HG03039 (cell line): ENCODE results near the gene RNU5D-1.
"Not testable (repeated sequence)": the region's sequence is repeated elsewhere in the genome, so short reads cannot be mapped to it uniquely, and the experiment has no call there.

Experiments
- ATAC-seq: cut with Tn5 transposase; IDR thresholded peaks from one replicate; pipeline ENCODE4 v1.9.1; 2021; ENCODE audit warnings: mild to moderate bottlenecking, moderate library complexity; ENCODE audit not compliant: unreplicated experiment

RNU5D-1 gene

DNA sequence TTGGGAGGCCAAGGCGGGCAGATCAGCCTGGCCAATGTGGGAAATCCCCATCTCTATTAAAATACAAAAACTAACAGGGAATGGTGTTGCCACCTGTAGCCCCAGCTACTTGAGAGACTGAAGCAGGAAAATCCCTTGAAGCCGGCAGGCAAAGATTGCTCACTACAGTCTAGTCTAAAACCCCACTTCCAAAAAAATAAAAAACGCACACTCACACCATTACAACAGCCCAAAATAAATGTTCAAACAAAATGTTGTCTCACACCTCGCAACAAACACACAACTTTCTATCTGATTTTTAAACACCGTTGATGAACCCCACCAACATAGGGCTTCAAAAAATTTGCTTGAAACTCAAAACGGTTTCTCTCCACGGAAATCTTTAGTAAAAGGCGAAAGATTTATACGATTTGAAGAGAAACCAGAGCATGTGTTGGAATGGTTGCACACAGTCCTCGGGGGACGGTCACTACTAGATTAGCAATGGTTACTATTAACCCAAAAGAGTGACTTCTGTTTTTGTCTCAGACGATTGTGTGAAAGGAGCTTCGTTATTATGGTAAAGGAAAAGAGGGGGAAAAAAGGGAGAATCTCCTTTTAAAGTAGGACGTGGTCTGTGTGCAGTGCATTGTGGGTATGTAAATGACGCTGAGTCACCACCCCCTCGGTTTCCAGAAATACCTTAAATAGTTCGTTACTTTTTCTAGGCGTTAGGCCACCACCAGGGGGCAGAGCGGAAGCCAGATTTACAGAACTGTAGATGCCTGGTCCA lies at the start of gene RNU5D-1:
TSS of gene RNU5D-1 (minus strand) at position 430 of the 772 bp plus-strand sequence.
- ATAC-seq = peak; percentile 63

DNA sequence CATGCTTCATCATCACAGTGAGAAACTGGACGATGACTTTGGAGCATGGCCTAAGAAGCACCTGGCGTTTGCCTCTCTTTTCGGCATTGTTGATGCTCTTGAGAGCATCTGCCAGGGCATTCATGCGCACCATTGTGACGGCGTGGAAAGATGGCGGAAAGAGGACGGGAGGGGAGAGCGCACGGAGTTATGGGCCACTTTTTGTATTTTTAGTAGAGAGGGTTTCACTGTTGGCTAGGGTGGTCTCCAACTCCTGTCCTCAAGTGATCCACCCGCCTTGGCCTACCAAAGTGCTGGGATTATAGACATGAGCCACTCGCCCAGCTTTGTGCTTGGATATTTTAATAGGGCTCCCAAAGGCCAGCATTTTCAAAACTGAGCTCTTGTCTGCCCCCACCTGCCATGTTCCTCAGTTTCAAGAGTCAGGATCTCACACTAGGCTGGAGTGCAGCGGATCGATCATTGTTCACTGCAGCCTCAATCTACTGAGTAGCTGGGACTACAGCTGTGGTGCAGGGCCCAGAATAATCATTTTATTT lies 49.7 kb upstream of the RNU5D-1 start:
- no peak for ATAC-seq

DNA sequence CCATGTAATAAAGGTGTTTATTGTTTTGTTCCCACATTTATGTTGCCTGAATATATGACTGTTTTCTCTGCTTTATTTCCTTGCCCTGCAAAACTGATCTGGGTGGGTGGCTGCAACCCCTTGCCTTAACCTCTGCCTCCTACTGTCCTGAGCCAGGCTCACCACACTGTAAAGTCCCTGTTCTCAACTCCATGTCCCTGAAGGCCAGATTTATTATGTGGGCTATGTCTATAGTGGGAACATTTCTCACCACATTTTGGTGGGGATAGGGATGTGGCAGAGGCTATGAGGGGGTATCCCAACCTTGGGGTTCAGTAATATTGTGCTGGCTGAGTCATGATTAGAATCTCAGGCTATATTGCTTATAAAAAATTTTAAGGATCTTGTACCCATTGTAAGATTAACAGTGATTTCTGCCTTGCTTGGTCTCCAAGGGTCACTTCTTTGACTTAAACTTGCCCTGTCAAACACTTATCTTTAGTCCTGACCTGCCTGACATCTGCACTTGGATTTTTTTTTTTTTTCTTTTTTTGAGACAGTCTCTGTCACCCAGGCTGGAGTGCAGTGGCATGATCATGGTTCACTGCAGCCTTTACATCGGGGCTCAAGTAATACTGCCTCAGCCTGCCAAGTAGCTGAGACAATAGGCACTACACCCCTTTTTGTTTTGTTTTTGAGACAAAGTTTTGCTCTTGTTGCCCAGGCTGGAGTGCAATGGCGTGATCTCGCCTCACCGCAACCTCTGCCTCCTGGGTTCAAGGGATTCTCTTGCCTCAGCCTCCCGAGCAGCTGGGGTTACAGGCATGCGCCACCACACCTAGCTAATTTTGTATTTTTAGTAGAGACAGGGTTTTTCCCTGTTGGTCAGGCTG lies 48.0 kb upstream of the RNU5D-1 start:
- no peak for ATAC-seq

DNA sequence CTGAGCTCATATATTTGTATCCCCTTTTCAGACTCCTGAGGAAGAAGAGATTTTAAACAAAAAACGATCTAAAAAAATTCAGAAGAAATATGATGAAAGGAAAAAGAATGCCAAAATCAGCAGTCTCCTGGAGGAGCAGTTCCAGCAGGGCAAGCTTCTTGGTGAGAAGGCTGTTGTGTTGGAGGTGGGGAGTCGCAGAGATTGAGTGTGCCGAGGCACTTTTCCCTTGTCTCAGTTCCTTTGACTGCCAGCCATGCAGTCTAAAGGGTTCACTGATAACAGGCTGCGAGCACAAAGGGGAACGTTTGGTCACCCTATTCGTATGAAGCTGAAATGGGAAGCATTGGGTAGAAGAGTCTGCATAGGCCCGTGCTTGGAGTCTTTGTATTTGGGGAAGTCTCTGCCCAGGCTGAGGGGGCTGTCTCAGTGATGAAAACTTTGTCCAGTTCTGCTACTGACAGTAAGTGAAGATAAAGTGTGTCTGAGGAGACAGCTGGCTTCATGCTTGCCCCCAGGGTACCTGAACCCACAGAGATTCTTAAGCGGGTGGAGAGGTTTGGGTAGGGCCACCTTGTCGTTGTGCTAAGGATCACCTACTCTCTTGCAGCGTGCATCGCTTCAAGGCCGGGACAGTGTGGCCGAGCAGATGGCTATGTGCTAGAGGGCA lies 47.1 kb upstream of the RNU5D-1 start:
- no peak for ATAC-seq

DNA sequence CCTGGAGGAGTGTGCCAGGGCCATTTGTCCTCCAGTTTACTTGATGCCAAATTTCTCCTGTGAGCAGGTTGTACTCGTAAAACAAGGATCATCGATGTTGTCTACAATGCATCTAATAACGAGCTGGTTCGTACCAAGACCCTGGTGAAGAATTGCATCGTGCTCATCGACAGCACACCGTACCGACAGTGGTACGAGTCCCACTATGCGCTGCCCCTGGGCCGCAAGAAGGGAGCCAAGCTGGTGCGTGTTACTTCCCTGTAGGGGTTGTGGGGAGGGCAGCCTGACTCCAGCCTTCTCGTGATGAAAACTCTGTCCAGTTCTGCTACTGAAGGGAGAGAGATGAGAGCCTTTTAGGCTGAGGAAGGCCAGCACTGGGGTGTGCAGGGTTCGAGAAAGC lies 46.6 kb upstream of the RNU5D-1 start:
- no peak for ATAC-seq

DNA sequence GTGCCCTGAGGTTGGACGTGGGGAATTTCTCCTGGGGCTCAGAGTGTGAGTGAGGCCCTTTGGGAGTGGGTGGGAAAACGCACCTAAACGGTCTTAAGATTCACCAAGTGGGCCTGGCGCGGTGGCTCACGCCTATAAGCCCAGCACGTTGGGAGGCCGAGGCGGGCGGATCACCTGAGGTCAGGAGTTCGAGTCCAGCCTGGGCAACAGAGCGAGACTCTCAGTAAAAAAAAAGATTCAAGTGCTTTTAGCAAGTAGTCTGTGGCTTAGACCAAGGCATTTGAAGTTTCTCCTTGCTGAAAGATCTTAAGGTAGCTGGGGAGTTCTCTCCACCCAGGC lies 45.7 kb upstream of the RNU5D-1 start:
- no peak for ATAC-seq

DNA sequence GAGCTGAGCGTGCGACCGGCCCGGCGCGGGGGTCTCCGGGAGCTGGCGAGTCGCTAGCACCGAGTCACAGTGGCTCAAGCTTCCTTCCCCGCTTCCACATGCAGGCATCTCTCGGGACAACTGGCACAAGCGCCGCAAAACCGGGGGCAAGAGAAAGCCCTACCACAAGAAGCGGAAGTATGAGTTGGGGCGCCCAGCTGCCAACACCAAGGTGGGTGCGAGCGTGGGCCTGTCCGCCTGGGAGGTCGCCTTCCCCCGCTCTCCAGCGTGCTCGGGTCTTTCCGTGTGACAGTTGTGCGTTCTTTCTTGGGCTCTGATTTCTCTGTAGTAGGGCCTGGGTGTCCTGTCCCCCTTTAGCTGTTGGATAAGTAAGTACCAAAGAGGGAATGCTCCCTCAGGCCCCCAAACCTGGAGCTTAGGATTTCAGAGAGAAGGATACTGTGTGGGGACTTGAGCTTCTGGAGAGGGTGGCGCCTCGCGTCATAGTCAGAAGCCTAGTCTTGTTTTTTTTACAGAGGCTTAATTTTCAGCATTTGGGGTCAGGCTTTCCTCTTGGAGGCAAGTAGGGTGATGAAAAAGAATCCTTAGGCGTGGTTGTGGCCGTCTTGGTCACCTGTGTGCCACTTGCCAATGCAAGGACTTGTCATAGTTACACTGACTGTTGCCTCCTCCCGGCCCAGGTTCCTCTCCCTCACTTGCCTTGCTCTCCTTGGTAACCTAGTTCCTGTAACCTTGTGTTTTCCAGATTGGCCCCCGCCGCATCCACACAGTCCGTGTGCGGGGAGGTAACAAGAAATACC lies 45.2 kb upstream of the RNU5D-1 start:
- ATAC-seq = peak; percentile 11

DNA sequence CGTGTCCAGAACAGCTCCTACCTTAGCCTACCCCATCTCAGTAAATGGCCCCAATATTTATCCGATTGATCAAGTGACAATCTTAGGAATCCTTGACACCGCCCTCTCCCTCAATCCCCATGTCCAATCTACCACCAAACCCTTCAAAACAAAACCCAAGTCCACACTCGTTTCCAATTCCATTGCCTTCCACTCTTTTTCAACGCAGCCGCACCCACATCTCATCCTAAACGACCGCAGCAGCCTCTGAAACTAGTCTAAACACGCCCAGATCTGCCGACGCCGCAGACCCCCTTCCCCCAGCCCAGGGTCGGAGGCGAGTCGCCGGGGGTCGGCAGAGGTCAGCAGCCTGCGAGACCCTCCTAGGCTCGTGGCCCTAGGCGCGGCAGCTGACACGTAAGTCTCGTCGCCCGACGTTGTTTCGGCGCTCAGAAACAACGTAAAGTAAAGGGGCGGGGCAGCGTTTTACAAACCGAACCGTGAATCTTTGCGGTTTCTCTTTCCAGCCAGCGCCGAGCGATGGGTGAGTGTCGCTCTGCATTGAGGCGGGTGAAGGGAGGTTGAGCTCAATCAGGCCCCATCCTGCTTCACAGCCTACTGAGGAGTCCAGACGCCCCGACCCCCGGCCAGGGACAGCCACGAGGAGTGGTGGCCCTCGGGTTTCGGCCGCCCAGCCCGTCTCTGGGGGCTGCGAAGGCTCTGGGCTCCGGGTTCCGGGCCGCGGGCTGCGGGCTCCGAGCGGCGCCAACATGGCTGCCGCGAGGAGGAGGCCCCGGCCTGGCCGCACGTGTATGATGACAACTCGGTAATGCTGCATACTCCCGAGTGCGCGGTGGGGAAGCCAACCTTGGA lies 44.3 kb upstream of the RNU5D-1 start, which contains the start of gene RPS8:
TSS of gene RPS8 (plus strand) at position 463 of the 852 bp plus-strand sequence. CDS start at position 520, 57 bp downstream.
- peak; percentile 76 for ATAC-seq

DNA sequence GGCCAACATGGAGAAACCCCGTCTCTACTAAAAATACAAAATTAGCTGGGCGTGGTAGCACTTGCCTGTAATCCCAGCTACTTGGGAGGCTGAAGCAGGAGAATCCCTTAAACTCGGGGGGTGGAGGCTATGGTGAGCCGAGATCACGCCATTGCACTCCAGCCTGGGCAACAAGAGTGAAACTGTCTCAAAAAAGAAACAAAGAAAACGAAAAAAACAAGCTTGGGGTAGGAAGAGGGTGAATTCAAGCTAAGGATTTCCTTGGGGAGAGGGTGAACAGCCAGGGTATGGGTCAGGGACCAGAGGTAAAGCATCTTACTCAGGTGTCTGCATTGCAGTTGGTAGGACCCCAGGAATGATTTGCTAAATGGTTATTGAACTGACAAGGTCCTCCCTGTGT lies 35.5 kb upstream of the RNU5D-1 start:
- ATAC-seq = not testable (repeated sequence)

DNA sequence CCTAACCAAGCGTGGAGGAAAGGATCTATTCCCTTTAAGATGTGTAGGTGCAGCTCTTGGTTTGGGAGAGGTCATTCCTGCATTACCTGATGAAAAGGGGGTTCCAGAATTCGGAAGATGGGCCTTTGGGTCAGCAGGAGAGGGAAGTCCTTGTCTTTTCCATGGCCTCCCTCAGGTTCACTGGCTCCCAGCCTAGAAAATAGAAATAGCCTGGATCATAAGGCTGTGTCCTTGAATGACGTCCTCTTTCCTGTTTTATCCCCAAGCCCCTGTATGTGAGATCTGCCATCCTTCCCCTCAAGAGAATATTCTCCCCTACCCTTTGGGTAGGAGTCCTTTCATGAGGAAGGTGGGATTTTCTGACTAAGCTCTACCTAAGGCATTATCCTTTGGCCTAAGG lies 29.9 kb upstream of the RNU5D-1 start:
- ATAC-seq = no peak

DNA sequence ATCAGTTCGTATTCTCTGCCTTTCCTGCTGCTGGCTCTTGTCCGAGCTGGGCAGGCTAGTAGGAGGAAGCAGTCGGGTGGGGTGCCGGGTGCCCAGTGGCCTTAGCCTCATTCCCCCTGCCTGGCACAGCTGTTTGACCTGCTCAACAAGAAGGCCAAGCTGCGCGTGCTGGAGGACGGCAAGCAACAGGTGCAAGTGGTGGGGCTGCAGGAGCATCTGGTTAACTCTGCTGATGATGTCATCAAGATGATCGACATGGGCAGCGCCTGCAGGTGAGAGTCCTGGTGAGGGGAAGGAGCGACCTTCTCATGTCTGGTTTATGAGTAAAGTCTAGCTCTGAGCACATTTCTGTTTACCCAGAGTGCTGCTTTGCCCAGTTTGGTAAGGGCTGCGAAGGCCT lies 28.1 kb upstream of the RNU5D-1 start:
- no peak for ATAC-seq

DNA sequence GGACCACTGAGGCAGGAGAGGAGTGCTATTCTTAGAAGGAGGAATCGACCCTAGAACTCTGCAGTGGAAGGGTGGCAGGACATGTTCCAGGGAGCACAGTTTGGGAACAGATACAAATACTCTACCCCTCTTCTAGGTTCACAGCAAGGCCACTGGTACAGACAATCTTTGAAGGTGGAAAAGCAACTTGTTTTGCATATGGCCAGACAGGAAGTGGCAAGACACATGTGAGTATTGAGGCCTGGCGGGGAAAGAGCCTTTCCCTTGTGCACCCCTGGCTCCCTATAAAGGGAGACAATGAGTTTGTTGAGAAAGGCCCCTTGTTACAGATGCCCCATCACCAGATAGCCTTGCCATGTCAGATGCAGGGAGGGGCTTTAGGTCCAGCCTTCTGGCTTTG lies 26.4 kb upstream of the RNU5D-1 start:
- ATAC-seq = no peak

DNA sequence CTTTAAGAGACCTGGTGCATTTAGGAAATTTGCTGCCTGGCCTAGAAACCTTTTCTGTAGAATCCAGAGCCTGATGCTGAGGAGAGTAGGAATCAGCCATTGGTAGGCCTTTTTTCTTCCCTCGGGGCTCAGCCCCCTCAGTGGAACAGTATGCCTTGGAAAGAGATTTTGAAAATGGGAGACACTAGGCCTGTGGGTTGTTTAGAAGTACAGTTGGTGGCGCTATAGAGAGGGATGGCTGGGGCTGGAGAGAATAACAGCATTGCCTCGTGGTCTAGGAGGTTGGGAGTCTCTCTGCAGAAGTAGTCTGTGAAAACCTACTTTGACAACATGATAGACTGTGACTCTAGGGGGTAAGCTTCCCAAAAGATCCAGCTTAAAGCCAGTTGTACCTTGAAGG lies 16.9 kb upstream of the RNU5D-1 start:
- no peak for ATAC-seq

DNA sequence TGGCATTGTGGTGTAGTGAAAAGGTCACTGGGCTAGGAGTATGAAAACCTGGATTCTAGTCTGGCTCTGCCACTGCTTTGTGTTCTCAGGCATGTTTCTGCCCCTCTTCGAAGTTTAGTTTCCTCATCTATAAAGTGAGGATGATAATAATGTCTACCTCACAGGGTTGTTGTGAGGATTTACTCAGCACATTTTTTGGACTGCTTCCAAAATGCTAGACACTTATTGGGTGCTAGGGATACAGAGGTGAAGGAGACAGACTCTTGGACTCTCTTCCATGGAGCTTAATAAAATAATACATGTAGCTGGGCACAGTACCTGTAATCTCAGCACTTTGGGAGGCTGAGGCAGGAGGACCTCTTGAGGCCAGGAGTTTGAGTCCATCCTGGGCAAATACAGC lies 12.2 kb upstream of the RNU5D-1 start:
- ATAC-seq = no peak

DNA sequence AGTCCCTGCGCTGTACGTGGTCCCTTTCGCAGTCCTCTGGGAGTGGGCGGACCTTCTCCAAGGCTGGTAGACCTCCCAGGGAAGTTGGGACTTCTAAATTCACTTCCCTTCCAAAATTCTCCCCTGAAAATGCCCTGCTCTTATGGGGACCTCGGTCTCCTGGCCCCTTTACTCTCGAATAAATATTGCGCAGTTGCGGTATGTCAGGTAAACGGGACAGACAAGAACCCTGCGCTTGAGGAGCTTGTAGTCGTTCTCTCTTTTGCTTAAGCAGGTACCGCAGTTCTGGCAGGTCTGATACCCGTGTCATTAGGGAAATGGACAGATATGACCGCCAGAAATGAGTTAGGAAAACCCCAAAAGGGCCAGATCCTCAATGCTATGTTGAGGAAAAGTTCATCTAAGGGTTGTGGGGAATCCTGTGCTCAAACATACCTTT lies 9.2 kb upstream of the RNU5D-1 start:
- no peak for ATAC-seq

DNA sequence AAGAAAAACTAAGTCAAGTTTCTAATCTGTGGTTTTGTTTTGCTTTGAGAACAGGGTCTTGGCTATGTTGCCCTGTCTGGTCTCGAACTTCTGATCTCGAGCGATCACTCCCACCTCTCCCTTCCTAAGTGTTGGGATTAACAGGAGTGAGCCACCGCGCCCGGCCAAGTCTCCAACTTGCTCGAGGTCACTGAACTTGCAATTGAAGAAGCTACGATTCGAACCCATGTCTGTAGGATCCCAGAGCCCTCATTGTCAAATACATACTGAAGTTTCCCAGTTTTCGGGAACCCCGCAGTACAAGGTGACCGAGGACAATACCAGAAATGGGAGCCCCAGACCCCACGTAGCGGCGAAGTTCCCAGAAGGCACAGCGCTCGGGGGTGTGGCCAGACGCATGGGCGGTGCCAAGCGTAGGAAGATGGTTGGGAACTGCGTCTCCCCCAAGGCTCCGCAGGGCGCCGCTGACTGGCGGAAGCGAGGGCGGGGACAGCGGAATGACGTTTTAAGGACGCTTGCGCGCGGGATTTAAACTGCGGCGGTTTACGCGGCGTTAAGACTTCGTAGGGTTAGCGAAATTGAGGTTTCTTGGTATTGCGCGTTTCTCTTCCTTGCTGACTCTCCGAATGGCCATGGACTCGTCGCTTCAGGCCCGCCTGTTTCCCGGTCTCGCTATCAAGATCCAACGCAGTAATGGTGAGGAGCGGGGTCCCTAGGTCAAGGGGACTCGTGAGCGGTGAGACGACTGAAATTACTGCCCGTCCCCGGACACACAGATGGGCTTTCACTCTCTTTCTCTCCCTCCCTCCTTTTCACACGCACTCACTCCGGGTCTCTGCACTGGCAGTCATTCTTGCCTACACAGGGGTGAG lies 8.6 kb upstream of the RNU5D-1 start, which contains the start of gene KIF2C:
TSS of gene KIF2C (plus strand) at position 531 of the 872 bp plus-strand sequence. CDS start at position 627, 96 bp downstream.
- peak; percentile 94 for ATAC-seq

DNA sequence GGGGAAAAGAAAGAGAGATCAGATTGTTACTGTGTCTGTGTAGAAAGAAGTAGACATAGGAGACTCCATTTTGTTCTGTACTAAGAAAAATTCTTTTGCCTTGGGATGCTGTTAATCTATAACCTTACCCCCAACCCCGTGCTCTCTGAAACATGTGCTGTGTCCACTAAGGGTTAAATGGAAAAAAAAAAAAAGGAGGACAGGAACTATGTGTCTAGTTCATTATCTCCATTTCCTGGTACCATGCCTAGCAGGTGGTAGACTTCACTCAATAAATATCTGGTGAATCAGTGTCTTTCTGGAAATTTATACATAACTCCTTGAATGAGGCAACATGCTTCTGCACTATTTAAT lies 8.0 kb upstream of the RNU5D-1 start:
- not testable (repeated sequence) for ATAC-seq

DNA sequence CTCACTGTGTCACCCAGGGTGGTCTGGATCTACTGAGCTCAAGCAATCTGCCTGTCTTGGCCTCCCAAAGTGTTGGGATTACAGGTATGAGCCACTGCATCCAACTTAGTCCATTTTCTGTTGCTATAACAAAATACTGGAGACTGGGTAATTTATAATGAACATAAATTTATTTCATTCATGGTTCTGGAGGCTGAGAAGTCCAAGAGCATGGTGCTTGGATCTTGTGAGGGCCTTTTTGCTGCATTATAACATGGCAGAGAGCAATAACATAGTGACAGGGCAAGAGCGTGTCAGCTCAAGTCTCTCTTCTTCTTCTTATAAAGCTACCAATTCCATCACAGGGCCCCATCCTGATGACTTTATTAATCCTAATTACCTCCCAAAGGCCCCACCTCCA lies 5.0 kb upstream of the RNU5D-1 start:
- ATAC-seq = no peak
